Activated CD8-positive, alpha-beta T cell treated with anti-CD3 and anti-CD28 coated beads for 36 hours (primary cell): ENCODE results near the gene C8B. TPM values are rescaled to one million over a fixed set of nuclear protein-coding genes. Genes with fewer than 3 reads are reported as not detected.

Source experiments
- ATAC-seq: fragments of 200-7000 bp; cut with Tn5 transposase; one replicate; pipeline ENCODE4 v1.10.0; 2021; ENCODE audit warnings: mild to moderate bottlenecking, moderate library complexity
- CTCF ChIA-PET: fragments of 350-600 bp; sonication (Branson Sonifier 250); formaldehyde crosslinking; loops from one replicate; lab custom pipeline; 2021; ENCODE audit warnings: antibody characterized with exemption; lab: Charles Lee
- POLR2A ChIA-PET: fragments of 350-600 bp; sonication (Branson Sonifier 250); formaldehyde crosslinking; loops from one replicate; lab custom pipeline; 2021; ENCODE audit warnings: antibody characterized with exemption; lab: Charles Lee
- DNase-seq: peaks from one replicate; pipeline ENCODE4 v3.0.0-alpha.2; 2020
- H3K27ac Mint-ChIP-seq: one replicate; pipeline ENCODE4 v1.8.0; 2021; ENCODE audit warnings: mild to moderate bottlenecking, mixed read lengths
- H3K27me3 Mint-ChIP-seq: one replicate; pipeline ENCODE4 v1.8.0; 2021; ENCODE audit warnings: mixed read lengths
- H3K36me3 Mint-ChIP-seq: one replicate; pipeline ENCODE4 v1.8.0; 2021; ENCODE audit warnings: low read depth, mixed read lengths
- H3K4me1 Mint-ChIP-seq: one replicate; pipeline ENCODE4 v1.8.0; 2021; ENCODE audit warnings: low read depth, mixed read lengths
- H3K4me3 Mint-ChIP-seq: one replicate; pipeline ENCODE4 v1.8.0; 2021; ENCODE audit warnings: mild to moderate bottlenecking, moderate library complexity, mixed read lengths
- H3K9me3 Mint-ChIP-seq: one replicate; pipeline ENCODE4 v1.8.0; 2021; ENCODE audit warnings: mixed read lengths
- intact Hi-C: fragments of 100-400 bp; cut with micrococcal nuclease; formaldehyde crosslinking; loops from one replicate; pipeline ENCODE4 v1.10.0; 2022
- total RNA-seq, 2 experiments: library from RNA; stranded (reverse); gene quantifications; one replicate each; pipeline ENCODE4 v1.2.3, GENCODE V29; 2021
- TF ChIP-seq, protein P1 (sequence below): fragments of 200-600 bp; IDR thresholded peaks from one replicate; pipeline ENCODE4 v1.8.0; 2022; ENCODE audit warnings: antibody characterized with exemption, mild to moderate bottlenecking

The C8B gene
- total RNA-seq, 2 experiments from 2014 or later: not detected

DNA sequence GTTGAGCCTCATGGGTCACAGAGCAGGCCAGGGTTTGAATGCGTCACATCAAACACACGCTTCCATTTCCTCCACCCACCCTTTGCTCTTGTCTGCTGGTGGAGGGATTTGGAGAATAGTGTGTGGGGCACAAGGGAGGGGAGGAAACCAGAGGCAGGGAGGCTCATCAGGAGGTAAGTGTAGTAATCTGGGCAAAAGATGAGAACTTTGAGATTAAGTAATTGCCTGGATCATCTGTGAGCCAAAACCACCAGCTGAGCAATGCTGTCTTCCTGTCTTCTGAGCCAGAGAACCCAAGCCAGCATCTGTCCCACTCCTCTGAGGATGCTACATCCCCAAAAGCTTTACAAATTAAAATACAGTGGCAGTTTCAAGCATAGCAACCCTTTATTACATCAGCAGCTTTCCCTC lies 45.2 kb downstream of the C8B start:
- ATAC-seq (no peak), DNase-seq (no peak)
- ChIA-PET POLR2A (no interaction called here), CTCF (no interaction called here)
- Mint-ChIP-seq H3K27ac (no peak overlapping the region), H3K36me3 (no peaks in the 10 kb centered on the region), H3K9me3 (no peaks in the 10 kb centered on the region), H3K4me3 (no peak overlapping the region), H3K27me3 (peaks cover 2% of the 10 kb centered on the region), H3K4me1 (no peaks in the 10 kb centered on the region)
- TF ChIP-seq, protein P1, sequence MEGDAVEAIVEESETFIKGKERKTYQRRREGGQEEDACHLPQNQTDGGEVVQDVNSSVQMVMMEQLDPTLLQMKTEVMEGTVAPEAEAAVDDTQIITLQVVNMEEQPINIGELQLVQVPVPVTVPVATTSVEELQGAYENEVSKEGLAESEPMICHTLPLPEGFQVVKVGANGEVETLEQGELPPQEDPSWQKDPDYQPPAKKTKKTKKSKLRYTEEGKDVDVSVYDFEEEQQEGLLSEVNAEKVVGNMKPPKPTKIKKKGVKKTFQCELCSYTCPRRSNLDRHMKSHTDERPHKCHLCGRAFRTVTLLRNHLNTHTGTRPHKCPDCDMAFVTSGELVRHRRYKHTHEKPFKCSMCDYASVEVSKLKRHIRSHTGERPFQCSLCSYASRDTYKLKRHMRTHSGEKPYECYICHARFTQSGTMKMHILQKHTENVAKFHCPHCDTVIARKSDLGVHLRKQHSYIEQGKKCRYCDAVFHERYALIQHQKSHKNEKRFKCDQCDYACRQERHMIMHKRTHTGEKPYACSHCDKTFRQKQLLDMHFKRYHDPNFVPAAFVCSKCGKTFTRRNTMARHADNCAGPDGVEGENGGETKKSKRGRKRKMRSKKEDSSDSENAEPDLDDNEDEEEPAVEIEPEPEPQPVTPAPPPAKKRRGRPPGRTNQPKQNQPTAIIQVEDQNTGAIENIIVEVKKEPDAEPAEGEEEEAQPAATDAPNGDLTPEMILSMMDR: no peak
- intact Hi-C loops: no loop called here

DNA sequence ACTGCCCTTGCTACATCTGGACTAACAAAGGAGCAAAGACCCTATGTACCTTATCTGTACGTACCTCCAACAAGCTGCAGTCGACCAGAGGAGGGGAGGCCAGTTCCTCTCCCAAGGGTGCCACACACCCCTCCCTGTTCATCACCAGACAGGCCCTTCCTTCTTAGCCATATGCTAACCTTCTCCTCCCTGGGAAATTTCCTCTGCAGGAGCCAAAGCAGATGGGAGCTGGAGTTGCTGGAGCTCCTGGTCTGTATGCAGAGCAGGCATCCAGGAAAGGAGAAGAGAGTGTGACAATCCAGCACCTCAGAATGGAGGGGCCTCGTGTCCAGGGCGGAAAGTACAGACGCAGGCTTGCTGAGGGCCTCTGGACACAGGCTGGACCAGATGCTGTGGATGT lies 48.5 kb downstream of the C8B start:
- POLR2A ChIA-PET: no interaction called here
- intact Hi-C loops: no loop called here

DNA sequence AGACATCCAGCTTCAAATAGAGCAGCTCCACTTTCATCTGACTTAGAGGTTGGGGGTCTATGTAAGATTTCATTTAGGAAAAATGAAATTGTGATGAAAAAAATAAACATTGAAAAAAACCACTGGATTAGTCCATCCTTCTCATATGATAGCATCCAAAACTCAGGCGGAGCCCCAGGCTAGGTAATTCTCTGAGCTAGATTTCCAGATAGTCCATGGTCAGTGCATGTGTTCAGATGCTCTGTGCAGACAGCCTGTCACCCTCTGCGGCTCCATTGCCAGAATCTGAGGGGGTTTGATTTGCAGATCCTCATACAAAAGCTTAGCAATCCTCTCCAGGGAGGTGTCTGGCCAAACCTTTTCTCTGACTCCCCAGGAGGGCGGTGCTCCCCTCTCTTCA lies 49.2 kb downstream of the C8B start:
- POLR2A ChIA-PET: no interaction called here
- intact Hi-C loops: no loop called here
- ATAC-seq (no peak), DNase-seq (no peak)
- no peaks in the 10 kb centered on the region for H3K4me1 Mint-ChIP-seq
- H3K36me3 Mint-ChIP-seq: no peaks in the 10 kb centered on the region
- no peak overlapping the region for H3K4me3 Mint-ChIP-seq
- TF ChIP-seq, protein P1: no peak
- H3K27me3 Mint-ChIP-seq: peaks cover 3% of the 10 kb centered on the region
- no peaks in the 10 kb centered on the region for H3K9me3 Mint-ChIP-seq
- H3K27ac Mint-ChIP-seq: no peak overlapping the region
- CTCF ChIA-PET: no interaction called here

More for the DNA sequence above, 48.5 kb downstream of the C8B start:
- Mint-ChIP-seq H3K4me3 (no peak overlapping the region), H3K36me3 (no peaks in the 10 kb centered on the region), H3K27me3 (peaks cover 3% of the 10 kb centered on the region), H3K27ac (no peak overlapping the region), H3K4me1 (no peaks in the 10 kb centered on the region), H3K9me3 (no peaks in the 10 kb centered on the region)
- CTCF ChIA-PET: no interaction called here
- DNase-seq: no peak
- no peak for ATAC-seq
- TF ChIP-seq, protein P1: no peak

GRCh38 chr1:56915960-56916359 lies 49.9 kb downstream of the C8B start:
- TF ChIP-seq, protein P1: no peak
- Mint-ChIP-seq H3K4me1 (no peaks in the 10 kb centered on the region), H3K27ac (no peak overlapping the region), H3K9me3 (no peaks in the 10 kb centered on the region), H3K27me3 (peaks cover 1% of the 10 kb centered on the region), H3K36me3 (no peaks in the 10 kb centered on the region), H3K4me3 (no peak overlapping the region)
- DNase-seq (no peak), ATAC-seq (no peak)
- intact Hi-C loops: no loop called here
- ChIA-PET CTCF (no interaction called here), POLR2A (no interaction called here)

GRCh38 chr1:56912325-56912724 lies 53.5 kb downstream of the C8B start:
- H3K4me1 Mint-ChIP-seq: no peaks in the 10 kb centered on the region
- H3K4me3 Mint-ChIP-seq: no peak overlapping the region
- TF ChIP-seq, protein P1: no peak
- ChIA-PET POLR2A (no interaction called here), CTCF (no interaction called here)
- no peaks in the 10 kb centered on the region for H3K9me3 Mint-ChIP-seq
- intact Hi-C loops: no loop called here
- DNase-seq (no peak), ATAC-seq (no peak)
- H3K27me3 Mint-ChIP-seq: peaks cover 1% of the 10 kb centered on the region
- H3K27ac Mint-ChIP-seq: no peak overlapping the region
- no peaks in the 10 kb centered on the region for H3K36me3 Mint-ChIP-seq
